Measurements from ENCODE around the gene BCO2. TPM values are rescaled to one million over a fixed set of nuclear protein-coding genes. Genes with fewer than 3 reads are reported as not detected.

Gene BCO2
- total and polyA plus RNA-seq, 7 donors, result 3.5 to 42.4 (median 5.7) TPM

DNA sequence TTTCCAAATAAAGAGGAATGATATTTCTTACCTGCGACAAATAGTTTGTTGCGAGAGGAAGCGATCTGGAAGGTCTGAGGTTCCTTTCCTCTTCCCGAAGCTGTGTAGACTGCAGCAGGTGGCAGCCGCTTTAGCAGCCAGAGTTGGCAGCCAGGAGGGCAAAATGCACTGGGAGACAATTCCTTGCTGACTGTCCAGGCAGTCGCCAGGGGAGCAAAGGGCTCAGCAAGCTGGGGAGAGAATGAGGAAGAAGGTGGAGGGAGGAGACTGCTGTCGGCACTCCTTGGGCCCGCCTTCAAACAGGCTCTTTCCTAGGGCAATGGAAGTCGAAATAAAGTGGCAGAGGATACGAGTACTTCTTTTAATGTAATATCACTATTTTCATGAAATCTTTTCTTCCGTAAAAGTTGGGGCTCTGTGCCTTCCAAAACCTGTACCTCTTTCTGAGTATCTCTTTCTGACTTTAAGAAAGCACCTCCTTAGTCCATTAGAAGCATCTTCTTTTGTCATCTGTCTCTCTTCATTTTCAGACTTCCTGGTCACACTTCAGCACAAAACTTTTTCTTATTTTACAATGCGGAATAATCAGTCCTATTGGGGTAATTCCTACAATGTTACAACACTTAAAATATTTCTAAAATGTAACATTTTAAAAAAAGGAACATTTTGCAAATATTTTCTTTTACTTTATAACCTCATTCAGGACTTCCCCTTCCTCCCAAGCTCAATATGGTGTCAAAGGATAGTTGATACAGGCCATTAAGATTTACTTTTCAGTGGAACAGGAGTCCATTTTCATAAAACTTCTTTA is 11.2 kb upstream of the BCO2 start, which contains the start of gene IL18:
TSS of gene IL18 (minus strand) at position 220 of the 811 bp plus-strand sequence. CDS start 9,041 bp downstream, outside the sequence.
- intact Hi-C loops (cut with DNase I), result loop anchor here in 1 of 2 donors (5.0 kb wide), 1 partner anchor 42 kb away; no protein-coding TSS in a partner anchor
- Histone ChIP-seq H3K4me3 (peak within 1 kb of the TSS; percentile 69), H3K36me3 (ENCODE audit: insufficient read depth in 1 of 2, low read depth in 1 of 2) (peaks cover 0 to under 1% of the 10 kb centered on the region in 2 donors), H3K27ac (peak within 1 kb of the TSS; percentile 82), H3K4me1 (peaks cover 27% of the 10 kb centered on the region), H3K9me3 (no peaks in the 10 kb centered on the region), H3K27me3 (ENCODE audit: insufficient read depth in 3 of 3, low read length in 2 of 3) (no peaks in the 10 kb centered on the region)
- 34 to 51% (median 38%) methylated on average over 12 of the region's 12 CpGs for WGBS, 3 donors
- ATAC-seq (peak; percentile 81 to 93 (median 90)), DNase-seq (peak; percentile 47 to 79)
- TF ChIP-seq, protein P1, sequence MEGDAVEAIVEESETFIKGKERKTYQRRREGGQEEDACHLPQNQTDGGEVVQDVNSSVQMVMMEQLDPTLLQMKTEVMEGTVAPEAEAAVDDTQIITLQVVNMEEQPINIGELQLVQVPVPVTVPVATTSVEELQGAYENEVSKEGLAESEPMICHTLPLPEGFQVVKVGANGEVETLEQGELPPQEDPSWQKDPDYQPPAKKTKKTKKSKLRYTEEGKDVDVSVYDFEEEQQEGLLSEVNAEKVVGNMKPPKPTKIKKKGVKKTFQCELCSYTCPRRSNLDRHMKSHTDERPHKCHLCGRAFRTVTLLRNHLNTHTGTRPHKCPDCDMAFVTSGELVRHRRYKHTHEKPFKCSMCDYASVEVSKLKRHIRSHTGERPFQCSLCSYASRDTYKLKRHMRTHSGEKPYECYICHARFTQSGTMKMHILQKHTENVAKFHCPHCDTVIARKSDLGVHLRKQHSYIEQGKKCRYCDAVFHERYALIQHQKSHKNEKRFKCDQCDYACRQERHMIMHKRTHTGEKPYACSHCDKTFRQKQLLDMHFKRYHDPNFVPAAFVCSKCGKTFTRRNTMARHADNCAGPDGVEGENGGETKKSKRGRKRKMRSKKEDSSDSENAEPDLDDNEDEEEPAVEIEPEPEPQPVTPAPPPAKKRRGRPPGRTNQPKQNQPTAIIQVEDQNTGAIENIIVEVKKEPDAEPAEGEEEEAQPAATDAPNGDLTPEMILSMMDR (IDR thresholded peaks at IDR 0.05), result no peak

DNA sequence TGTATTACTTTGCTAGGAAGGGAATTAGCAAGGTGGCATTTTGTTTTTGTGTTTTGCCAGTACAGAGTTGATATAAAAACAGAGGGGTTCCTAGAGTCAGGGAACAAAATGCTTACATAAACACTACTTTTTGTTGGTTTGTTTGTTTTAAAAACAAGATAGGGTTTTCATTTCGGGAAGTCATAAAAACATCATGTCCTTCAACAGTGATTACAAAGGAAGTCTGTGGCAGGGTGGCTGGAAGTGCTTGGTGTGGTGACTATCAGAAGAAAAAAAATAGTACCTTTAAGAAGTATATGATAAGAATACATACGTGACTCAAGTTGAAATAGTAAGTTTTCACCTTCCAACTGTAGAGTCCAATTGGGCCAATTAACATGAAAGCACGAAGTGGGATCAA is 10.3 kb upstream of the BCO2 start:
- H3K4me3 ChIP-seq, result no peak overlapping the region
- 61 to 74% (median 64%) methylated on average over 3 of the region's 3 CpGs for WGBS, 3 donors
- no peaks in the 10 kb centered on the region for H3K9me3 ChIP-seq
- ATAC-seq, result no peak
- no peaks in the 10 kb centered on the region for H3K36me3 ChIP-seq (ENCODE audit: insufficient read depth in 1 of 2, low read depth in 1 of 2)
- no peaks in the 10 kb centered on the region for H3K27me3 ChIP-seq (ENCODE audit: insufficient read depth in 3 of 3, low read length in 2 of 3)
- peaks cover 27% of the 10 kb centered on the region for H3K4me1 ChIP-seq
- DNase-seq, result no peak
- intact Hi-C loops (cut with DNase I), result no loop called here
- TF ChIP-seq, protein P1 (IDR thresholded peaks at IDR 0.05), result no peak
- H3K27ac ChIP-seq, result peak overlapping the region; percentile 82

DNA sequence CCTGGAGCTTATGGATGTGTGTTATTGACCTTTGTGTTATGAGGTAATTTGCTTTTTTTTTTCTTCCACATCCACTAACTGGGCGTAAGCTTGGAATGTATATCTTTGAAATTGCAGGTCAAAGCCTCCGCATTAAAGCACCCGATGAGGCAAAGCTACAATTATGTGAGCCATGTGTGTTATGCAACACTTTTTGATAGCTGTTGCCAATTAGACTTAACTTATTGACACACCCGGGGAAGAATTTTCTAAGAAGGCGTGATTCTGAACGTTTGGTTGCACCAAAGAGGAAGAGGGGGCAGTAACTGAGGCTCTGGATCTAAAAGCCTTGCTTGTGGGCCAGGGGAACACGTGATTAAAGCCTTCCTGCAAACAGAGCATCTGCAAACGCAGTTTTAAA is 8.8 kb upstream of the BCO2 start:
- ATAC-seq, result peak in 1 of 4 donors; percentile 39
- peaks cover 19% of the 10 kb centered on the region for H3K4me1 ChIP-seq
- DNase-seq, result no peak
- TF ChIP-seq, protein P1 (IDR thresholded peaks at IDR 0.05), result no peak
- H3K36me3 ChIP-seq (ENCODE audit: insufficient read depth in 1 of 2, low read depth in 1 of 2), result no peaks in the 10 kb centered on the region
- peak overlapping the region; percentile 54 for H3K27ac ChIP-seq
- intact Hi-C loops (cut with DNase I), result no loop called here
- no peaks in the 10 kb centered on the region for H3K9me3 ChIP-seq
- WGBS, 3 donors, result 28 to 63% (median 42%) methylated on average over 8 of the region's 8 CpGs
- no peaks in the 10 kb centered on the region for H3K27me3 ChIP-seq (ENCODE audit: insufficient read depth in 3 of 3, low read length in 2 of 3)
- H3K4me3 ChIP-seq, result no peak overlapping the region

DNA sequence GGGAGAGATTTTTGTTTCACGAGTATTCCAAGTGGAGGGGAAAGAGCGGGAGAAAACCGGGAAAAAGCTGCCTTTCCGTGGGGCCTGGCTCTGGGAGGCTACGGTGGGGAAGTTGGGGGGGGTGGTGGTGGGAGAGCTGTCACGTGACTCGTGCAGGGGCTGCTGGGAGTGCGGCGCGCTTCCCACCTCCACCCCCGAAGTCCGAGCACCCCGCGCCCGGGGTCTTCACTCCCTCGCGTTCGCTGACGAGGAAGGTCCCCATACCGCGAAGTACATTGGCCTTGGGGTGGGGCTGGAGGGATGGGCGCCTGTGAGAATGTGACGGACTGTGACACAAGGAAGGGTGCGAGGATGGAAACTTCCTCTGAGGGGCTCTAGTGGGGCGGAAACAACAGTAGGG is 8.2 kb upstream of the BCO2 start, which contains the start of gene TEX12:
TSS of gene TEX12 (plus strand) at position 228 of the 400 bp plus-strand sequence. CDS start 1,897 bp downstream, outside the sequence.
- Histone ChIP-seq H3K27me3 (ENCODE audit: insufficient read depth in 3 of 3, low read length in 2 of 3) (no peaks in the 10 kb centered on the region), H3K9me3 (no peaks in the 10 kb centered on the region), H3K36me3 (ENCODE audit: insufficient read depth in 1 of 2, low read depth in 1 of 2) (no peaks in the 10 kb centered on the region), H3K27ac (peak within 1 kb of the TSS; percentile 54), H3K4me1 (peaks cover 19% of the 10 kb centered on the region), H3K4me3 (no peak within 1 kb of the TSS)
- WGBS, 3 donors, result 82 to 89% (median 84%) methylated on average over 25 of the region's 25 CpGs
- ATAC-seq, result no peak
- no peak for DNase-seq
- TF ChIP-seq, protein P1 (IDR thresholded peaks at IDR 0.05), result no peak
- intact Hi-C loops (cut with DNase I), result no loop called here

Measured in psoas muscle (tissue), 8 donors.